ENCODE data around the gene APOBEC3G. TPM values are rescaled to one million over a fixed set of nuclear protein-coding genes. Genes with fewer than 3 reads are reported as not detected.
A peak's percentile ranks its signal among the peaks of the same experiment; 100 is the strongest.

Gene APOBEC3G
- total and polyA plus RNA-seq, 2 of the 13 experiments (the other 11 are each of a cell fraction or from before 2014, with no cell fraction given) = 3.2 to 4.1 TPM

- H3K36me3 ChIP-seq (replicated peaks in 1 of 2; ENCODE audit: control insufficient read depth in 1 of 2, insufficient read depth in 2 of 2, low read length in 2 of 2) = no peaks in the 10 kb centered on the region
- in situ Hi-C loops (cut with HindIII; ENCODE audit: extremely low pct_ligation_motif_present, low pct_unique_long_range_greater_than_20kb) = loop anchor here (10.0 kb wide), 1 partner anchor 249 kb away; the partner anchor contains the start of gene CBX6
- WGBS (ENCODE audit: low lambda C conversion rate) = 12% methylated on average over 21 of the region's 33 CpGs
- peaks cover 7% of the 10 kb centered on the region for H3K4me1 ChIP-seq (ENCODE audit: insufficient read depth, low read length)
- intact Hi-C loops (cut with micrococcal nuclease; ENCODE audit: unreplicated experiment) = no loop called here
- H2AFZ ChIP-seq (ENCODE audit: low read length) = no peak overlapping the region
- no peaks in the 10 kb centered on the region for H3K79me2 ChIP-seq (ENCODE audit: insufficient read depth, low read length)
- POLR2A ChIA-PET = no interaction called here
- H3K4me3 ChIP-seq (replicated peaks in 1 of 3; ENCODE audit: insufficient read depth in 1 of 3, low read depth in 2 of 3, low read length in 3 of 3) = no peak overlapping the region
- no peak overlapping the region for H3K27ac ChIP-seq (ENCODE audit: extremely low read length, insufficient read depth, low read length)
- H3K9me3 ChIP-seq (ENCODE audit: low read length) = no peaks in the 10 kb centered on the region
- no peak overlapping the region for H3K9ac ChIP-seq (ENCODE audit: insufficient read depth, low read depth, low read length)
- ATAC-seq (peak; percentile 36; the same call in 1 of the 3 replicates), FAIRE-seq (no peak), DNase-seq (ENCODE audit: low spot score) (no peak)
- no peaks in the 10 kb centered on the region for H4K20me1 ChIP-seq (ENCODE audit: insufficient read depth, low read length)
- CTCF ChIA-PET (ENCODE audit: low intra/inter-chr PET ratio, low total read pairs) = no interaction called here
- H3K4me2 ChIP-seq (ENCODE audit: low read depth, low read length) = no peak overlapping the region; the same call in 1 of the 2 replicates
- H3K27me3 ChIP-seq (ENCODE audit: control insufficient read depth in 1 of 2, insufficient read depth in 2 of 2, low read length in 2 of 2) = peaks cover 1 to 2% of the 10 kb centered on the region in 2 experiments; a peak in 1 of 5 replicates
- no TSS peak for BruUV-seq (replicated peaks)
- TF ChIP-seq U2AF1 (optimal IDR thresholded peaks at IDR 0.05; ENCODE audit: low read depth, low read length) (no peak), ZFAT (CRISPR knock-in tag; conservative IDR thresholded peaks at IDR 0.05) (no peak), ZNF569 (CRISPR knock-in tag; IDR thresholded peaks at IDR 0.05; ENCODE audit: borderline replicate concordance) (no peak), NFE2L2 (IDR thresholded peaks at IDR 0.05; ENCODE audit: low read length) (no peak), ZNF672 (CRISPR knock-in tag; IDR thresholded peaks at IDR 0.05) (no peak), ZNF609 (CRISPR knock-in tag; IDR thresholded peaks at IDR 0.05; ENCODE audit: borderline replicate concordance) (no peak), EED (CRISPR knock-in tag; IDR thresholded peaks at IDR 0.05) (no peak), YEATS2 (CRISPR knock-in tag; IDR thresholded peaks at IDR 0.05; ENCODE audit: borderline replicate concordance) (no peak), CTCF (CRISPR knock-in tag; IDR thresholded peaks at IDR 0.05) (no peak), SNAPC4 (CRISPR knock-in tag; IDR thresholded peaks at IDR 0.05) (no peak), NBN (conservative IDR thresholded peaks at IDR 0.05) (no peak), ZNF468 (CRISPR knock-in tag; IDR thresholded peaks at IDR 0.05) (no peak)
These were observed 46.9 kb downstream of the APOBEC3G start for GRCh38 chr22:39123751-39124581.

Data from HepG2 (cell line).